GM13977 (cell line): ENCODE measurements around the gene SHOX.

Experiments used
- DNase-seq: peaks from one replicate; pipeline ENCODE4 v3.0.0; 2012; ENCODE audit warnings: low spot score
- in situ Hi-C: fragments of 300-500 bp; cut with MboI; formaldehyde crosslinking; loops from one replicate; pipeline ENCODE4 v1.12.0; 2022; ENCODE audit warnings: low sequenced_read_pairs, low pct_unique_long_range_greater_than_20kb, mixed read lengths, inconsistent platforms; ENCODE audit not compliant: unreplicated experiment
- TF ChIP-seq, protein P1 (sequence below): IDR thresholded peaks from 2 replicates; pipeline ENCODE4 v1.5.1; 2012; ENCODE audit warnings: mild to moderate bottlenecking, control low read depth; ENCODE audit not compliant: insufficient read depth; ENCODE audit errors: extremely low read depth, missing control alignments

SHOX gene

DNA sequence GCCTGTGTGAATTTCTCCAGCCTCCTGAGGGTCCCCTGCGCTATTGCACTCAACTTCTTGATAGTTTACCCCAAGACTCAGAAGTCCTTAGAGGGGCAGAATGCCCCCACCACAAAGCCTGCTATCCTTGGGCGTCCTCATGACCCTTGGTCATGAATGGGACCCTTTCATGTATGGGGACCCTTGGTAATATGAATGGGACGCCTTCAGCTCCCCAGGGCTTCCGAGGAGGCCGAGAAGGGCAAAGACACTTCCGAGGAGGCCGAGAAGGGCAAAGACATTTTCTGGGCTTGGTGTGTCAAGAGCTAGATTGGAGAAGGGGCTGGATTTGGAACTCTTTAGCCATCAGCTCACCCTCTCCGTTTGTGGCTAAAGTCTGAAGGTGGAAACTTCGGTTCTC, 8.6 kb downstream of the SHOX start:
- TF ChIP-seq, protein P1, sequence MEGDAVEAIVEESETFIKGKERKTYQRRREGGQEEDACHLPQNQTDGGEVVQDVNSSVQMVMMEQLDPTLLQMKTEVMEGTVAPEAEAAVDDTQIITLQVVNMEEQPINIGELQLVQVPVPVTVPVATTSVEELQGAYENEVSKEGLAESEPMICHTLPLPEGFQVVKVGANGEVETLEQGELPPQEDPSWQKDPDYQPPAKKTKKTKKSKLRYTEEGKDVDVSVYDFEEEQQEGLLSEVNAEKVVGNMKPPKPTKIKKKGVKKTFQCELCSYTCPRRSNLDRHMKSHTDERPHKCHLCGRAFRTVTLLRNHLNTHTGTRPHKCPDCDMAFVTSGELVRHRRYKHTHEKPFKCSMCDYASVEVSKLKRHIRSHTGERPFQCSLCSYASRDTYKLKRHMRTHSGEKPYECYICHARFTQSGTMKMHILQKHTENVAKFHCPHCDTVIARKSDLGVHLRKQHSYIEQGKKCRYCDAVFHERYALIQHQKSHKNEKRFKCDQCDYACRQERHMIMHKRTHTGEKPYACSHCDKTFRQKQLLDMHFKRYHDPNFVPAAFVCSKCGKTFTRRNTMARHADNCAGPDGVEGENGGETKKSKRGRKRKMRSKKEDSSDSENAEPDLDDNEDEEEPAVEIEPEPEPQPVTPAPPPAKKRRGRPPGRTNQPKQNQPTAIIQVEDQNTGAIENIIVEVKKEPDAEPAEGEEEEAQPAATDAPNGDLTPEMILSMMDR = no peak
- in situ Hi-C loops = no loop called here
- DNase-seq = no peak

DNA sequence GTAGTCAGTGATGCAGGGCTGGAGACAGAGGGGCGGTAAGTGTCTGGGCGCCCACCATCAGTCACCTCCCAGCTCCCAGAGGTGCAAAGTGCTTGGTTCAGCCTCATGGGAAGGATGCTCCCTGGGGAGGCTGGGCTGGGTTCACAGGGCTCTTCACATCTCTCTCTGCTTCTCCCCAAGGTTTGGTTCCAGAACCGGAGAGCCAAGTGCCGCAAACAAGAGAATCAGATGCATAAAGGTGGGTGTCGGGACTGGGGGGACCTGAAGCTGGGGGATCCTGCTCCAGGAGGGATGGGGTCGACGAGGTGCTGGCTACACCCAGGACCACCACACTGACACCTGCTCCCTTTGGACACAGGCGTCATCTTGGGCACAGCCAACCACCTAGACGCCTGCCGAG, 10.1 kb downstream of the SHOX start:
- TF ChIP-seq, protein P1 = no peak
- no peak for DNase-seq
- in situ Hi-C loops = no loop called here

DNA sequence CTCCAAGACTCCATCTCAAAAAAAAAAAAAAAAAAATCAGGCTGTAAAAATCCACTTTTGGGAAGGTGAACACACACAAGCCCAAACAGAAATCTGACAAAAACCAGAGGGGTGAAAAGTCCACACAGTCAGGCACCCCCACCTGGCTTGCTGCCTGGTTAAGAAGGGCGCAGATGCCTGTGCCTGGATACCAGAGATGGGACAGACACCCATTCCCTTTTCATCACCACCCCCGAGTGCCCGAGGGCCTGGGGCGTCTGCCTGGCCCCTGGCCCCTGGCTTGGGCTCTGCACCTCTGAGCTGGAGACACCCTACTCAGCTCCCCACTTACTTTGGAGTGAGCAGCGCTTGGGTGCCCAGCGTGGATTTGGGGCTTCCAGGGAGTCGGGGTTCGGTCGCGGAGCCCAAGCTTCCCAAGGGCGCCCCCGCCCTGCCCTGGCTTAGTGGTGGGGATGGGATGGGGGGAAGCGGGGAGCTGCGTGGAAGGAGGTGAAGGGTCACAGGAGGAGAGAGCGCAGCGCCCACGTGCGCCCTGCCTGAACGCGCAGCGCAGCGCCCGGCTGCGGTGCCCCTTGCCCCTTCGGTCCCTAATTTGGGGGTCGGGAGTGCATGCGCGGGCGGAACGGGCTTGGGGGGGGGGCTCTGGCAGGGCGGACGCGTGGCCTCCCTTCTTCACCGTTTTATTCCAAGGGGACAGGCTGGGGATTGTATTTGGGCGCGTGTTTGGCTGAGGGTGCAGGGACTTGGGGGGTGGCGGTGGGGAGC, 11.3 kb downstream of the SHOX start:
- in situ Hi-C loops = no loop called here
- TF ChIP-seq, protein P1 = no peak
- no peak for DNase-seq

DNA sequence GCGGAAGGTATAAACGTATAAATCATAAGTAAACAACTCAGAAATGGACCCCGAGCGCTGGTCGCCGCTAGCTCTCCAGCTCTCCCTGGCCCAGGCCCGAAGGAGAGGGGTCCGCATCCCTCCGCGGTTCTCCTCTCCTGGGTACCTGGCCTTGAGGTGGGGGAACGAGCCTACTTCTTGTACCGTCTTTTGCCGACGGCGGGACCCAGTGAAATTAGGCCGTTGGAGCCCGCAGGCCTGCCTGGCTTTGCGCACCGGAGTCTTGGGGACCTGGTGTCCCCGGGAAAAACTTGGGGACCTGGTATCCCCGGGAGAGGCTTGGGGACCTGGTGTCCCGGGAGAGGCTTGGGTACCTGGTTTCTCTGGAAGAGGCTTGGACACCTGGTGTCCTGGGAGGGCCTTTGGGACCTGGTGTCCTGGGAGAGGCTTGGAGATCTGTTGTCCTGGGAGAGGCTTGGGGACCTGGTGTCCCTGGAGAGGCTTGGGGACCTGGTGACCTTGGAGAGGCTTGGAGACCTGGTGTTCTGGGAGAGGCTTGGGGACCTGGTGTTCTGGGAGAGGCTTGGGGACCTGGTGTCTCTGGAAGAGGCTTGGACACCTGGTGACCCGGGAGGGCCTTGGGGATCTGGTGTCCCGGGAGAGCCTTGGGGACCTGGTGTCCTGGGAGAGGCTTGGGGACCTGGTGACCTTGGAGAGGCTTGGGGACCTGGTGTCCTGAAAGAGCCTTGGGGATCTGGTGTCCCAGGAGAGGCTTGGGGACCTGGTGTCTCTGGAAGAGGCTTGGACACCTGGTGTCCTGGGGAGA, 12.0 kb downstream of the SHOX start:
- TF ChIP-seq, protein P1 = no peak
- in situ Hi-C loops = no loop called here
- DNase-seq = no peak

DNA sequence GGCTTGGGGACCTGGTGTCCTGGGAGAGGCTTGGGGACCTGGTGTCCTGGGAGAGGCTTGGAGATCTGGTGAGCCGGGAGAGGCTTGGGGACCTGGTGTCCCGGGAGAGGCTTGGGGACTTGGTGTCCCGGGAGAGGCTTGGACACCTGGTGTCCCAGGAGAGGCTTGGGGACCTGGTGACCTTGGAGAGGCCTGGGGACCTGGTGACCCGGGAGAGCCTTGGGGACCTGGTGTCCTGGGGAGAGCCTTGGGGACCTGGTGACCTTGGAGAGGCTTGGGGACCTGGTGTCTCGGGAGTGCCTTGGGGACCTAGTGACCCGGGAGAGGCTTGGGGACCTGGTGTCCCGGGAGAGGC, 12.6 kb downstream of the SHOX start:
- DNase-seq = no peak
- TF ChIP-seq, protein P1 = no peak
- in situ Hi-C loops = no loop called here

DNA sequence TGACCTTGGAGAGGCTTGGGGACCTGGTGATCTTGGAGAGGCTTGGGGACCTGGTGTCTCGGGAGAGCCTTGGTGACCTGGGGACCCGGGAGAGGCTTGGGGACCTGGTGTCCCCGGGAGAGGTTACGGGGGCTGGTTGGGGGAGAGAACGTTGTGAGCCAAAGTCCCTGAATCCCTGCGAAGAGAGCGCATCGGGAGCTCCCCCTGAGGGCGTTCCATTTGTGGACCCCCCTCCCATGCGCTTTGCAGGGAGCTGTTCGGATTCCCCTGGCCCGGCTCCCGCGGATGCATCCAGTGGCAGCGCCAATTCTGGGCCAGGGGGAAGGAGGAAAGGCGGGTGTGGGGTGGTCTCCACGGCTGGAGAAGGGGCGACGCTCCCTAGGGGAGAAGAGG, 13.3 kb downstream of the SHOX start:
- no peak for DNase-seq
- TF ChIP-seq, protein P1 = no peak
- in situ Hi-C loops = no loop called here
